ENCODE data around the gene USP25.

USP25 gene

GRCh38 chr21:15729674-15730483, at the start of gene USP25:
TSS of gene USP25 (plus strand) at chr21:15729982. CDS start at chr21:15730394, 412 bp downstream.
- POLR2A ChIA-PET (ENCODE audit: low non-redundant PET): interaction anchor here (0.6 kb wide), 1 partner anchor 17 kb away, joined by 6 read pairs; no protein-coding TSS in a partner anchor
- peak; percentile 40 for TF ChIP-seq CTCF (conservative IDR thresholded peaks at IDR 0.05; ENCODE audit: low read depth)
- peak; percentile 90 for DNase-seq (ENCODE audit: low spot score)
- H3K27ac ChIP-seq: peak within 1 kb of the TSS; percentile 93
- CTCF ChIA-PET: interaction anchor here (0.6 to 1.1 kb wide), 3 partner anchors 20 to 97 kb away, joined by 3 read pairs; no protein-coding TSS in a partner anchor

GRCh38 chr21:15682186-15682895, 47.4 kb upstream of the USP25 start:
- CTCF ChIA-PET: interaction anchor here (0.7 kb wide), 1 partner anchor 310 kb away, joined by 4 read pairs; no protein-coding TSS in a partner anchor
- peak; percentile 39 for DNase-seq (ENCODE audit: low spot score)
- TF ChIP-seq CTCF (conservative IDR thresholded peaks at IDR 0.05; ENCODE audit: low read depth): no peak
- no peak overlapping the region; the same call in 1 of the 2 replicates for H3K27ac ChIP-seq
- POLR2A ChIA-PET (ENCODE audit: low non-redundant PET): no interaction called here

- POLR2A ChIA-PET (ENCODE audit: low non-redundant PET): no interaction called here
- DNase-seq (ENCODE audit: low spot score): peak; percentile 25
Measured at GRCh38 chr21:15682977-15683376, 46.8 kb upstream of the USP25 start.

GRCh38 chr21:15686506-15686905, 43.3 kb upstream of the USP25 start:
- no peak for DNase-seq (ENCODE audit: low spot score)

More at GRCh38 chr21:15682977-15683376, 46.8 kb upstream of the USP25 start:
- TF ChIP-seq CTCF (conservative IDR thresholded peaks at IDR 0.05; ENCODE audit: low read depth): no peak
- H3K27ac ChIP-seq: no peak overlapping the region
- CTCF ChIA-PET: no interaction called here

GRCh38 chr21:15687208-15687607, 42.6 kb upstream of the USP25 start:
- no peak for TF ChIP-seq CTCF (conservative IDR thresholded peaks at IDR 0.05; ENCODE audit: low read depth)
- DNase-seq (ENCODE audit: low spot score): no peak
- ChIA-PET POLR2A (ENCODE audit: low non-redundant PET) (no interaction called here), CTCF (no interaction called here)
- no peak overlapping the region for H3K27ac ChIP-seq

More at GRCh38 chr21:15686506-15686905, 43.3 kb upstream of the USP25 start:
- CTCF ChIA-PET: interaction anchor here (0.7 kb wide), 1 partner anchor 16 kb away, joined by 4 read pairs; no protein-coding TSS in a partner anchor
- no peak overlapping the region for H3K27ac ChIP-seq
- no peak for TF ChIP-seq CTCF (conservative IDR thresholded peaks at IDR 0.05; ENCODE audit: low read depth)
- POLR2A ChIA-PET (ENCODE audit: low non-redundant PET): no interaction called here

GRCh38 chr21:15688016-15688415, 41.8 kb upstream of the USP25 start:
- POLR2A ChIA-PET (ENCODE audit: low non-redundant PET): no interaction called here
- no peak for DNase-seq (ENCODE audit: low spot score)
- CTCF ChIA-PET: no interaction called here
- TF ChIP-seq CTCF (conservative IDR thresholded peaks at IDR 0.05; ENCODE audit: low read depth): no peak
- H3K27ac ChIP-seq: no peak overlapping the region

Measured in RWPE1 (cell line).